HCEC 1CT (cell line): ENCODE data around the gene YIPF5.

Experiments
- DNase-seq: peaks from one replicate; pipeline ENCODE4 v3.0.0-alpha.2; 2017

YIPF5 gene

GRCh38 chr5:144177548-144177947, 7.1 kb upstream of the YIPF5 start:
- peak; percentile 40 for DNase-seq

GRCh38 chr5:144173766-144174165, 3.3 kb upstream of the YIPF5 start:
- DNase-seq: no peak

GRCh38 chr5:144169904-144170275, 569 bp downstream of the YIPF5 start:
- DNase-seq: no peak

GRCh38 chr5:144167998-144168397, 2.5 kb downstream of the YIPF5 start:
- no peak for DNase-seq

GRCh38 chr5:144166696-144167095, 3.8 kb downstream of the YIPF5 start:
- no peak for DNase-seq

- no peak for DNase-seq
Measured at GRCh38 chr5:144162686-144163085, 7.8 kb downstream of the YIPF5 start.

GRCh38 chr5:144156767-144157171, 13.7 kb downstream of the YIPF5 start:
- no peak for DNase-seq

- peak; percentile 36 for DNase-seq
Measured at GRCh38 chr5:144151026-144151425, 19.4 kb downstream of the YIPF5 start.

- DNase-seq: no peak
Measured at GRCh38 chr5:144144956-144145751, 25.3 kb downstream of the YIPF5 start.

- DNase-seq: no peak
Measured at GRCh38 chr5:144143625-144144024, 26.8 kb downstream of the YIPF5 start.

GRCh38 chr5:144142824-144143162, 27.7 kb downstream of the YIPF5 start:
- no peak for DNase-seq

GRCh38 chr5:144142139-144142823, 28.2 kb downstream of the YIPF5 start:
- DNase-seq: peak; percentile 71

- DNase-seq: no peak
Measured at GRCh38 chr5:144141585-144141984, 28.9 kb downstream of the YIPF5 start.

- DNase-seq: no peak
Measured at GRCh38 chr5:144139586-144139985, 30.9 kb downstream of the YIPF5 start.

- DNase-seq: no peak
Measured at GRCh38 chr5:144135113-144135762, 35.2 kb downstream of the YIPF5 start.

GRCh38 chr5:144134194-144134826, 36.1 kb downstream of the YIPF5 start:
- no peak for DNase-seq

GRCh38 chr5:144133050-144133633, 37.3 kb downstream of the YIPF5 start:
- no peak for DNase-seq

GRCh38 chr5:144131261-144131660, 39.2 kb downstream of the YIPF5 start:
- no peak for DNase-seq

GRCh38 chr5:144130306-144130705, 40.2 kb downstream of the YIPF5 start:
- no peak for DNase-seq

GRCh38 chr5:144128844-144129243, 41.6 kb downstream of the YIPF5 start:
- DNase-seq: no peak

- no peak for DNase-seq
Measured at GRCh38 chr5:144126707-144127106, 43.8 kb downstream of the YIPF5 start.

- DNase-seq: peak; percentile 68
Measured at GRCh38 chr5:144125163-144125726, 45.2 kb downstream of the YIPF5 start.

GRCh38 chr5:144122641-144123040, 47.8 kb downstream of the YIPF5 start:
- DNase-seq: no peak
